ENCODE results near the gene LRRFIP1. TPM values are rescaled to one million over a fixed set of nuclear protein-coding genes. Genes with fewer than 3 reads are reported as not detected.

Gene LRRFIP1
- total and polyA plus RNA-seq, 10 of the 15 experiments (the other 5 are each of a cell fraction or from before 2014, with no cell fraction given) = 36.2 to 120 (median 74.3) TPM

GRCh38 chr2:237696461-237696860 lies 69.1 kb downstream of the LRRFIP1 start (continued):
- TF ChIP-seq CEBPZ (IDR thresholded peaks at IDR 0.05; ENCODE audit: low read depth, low read length) = no peak
- peak; percentile 73; the same call in 1 of the 2 replicates for TF ChIP-seq TCF3 (IDR thresholded peaks at IDR 0.05; ENCODE audit: borderline replicate concordance, insufficient read depth, low read depth, low read length)
- no peak for TF ChIP-seq RFX5 (IDR thresholded peaks at IDR 0.05; ENCODE audit: low read depth, low read length)
- TF ChIP-seq MAX (IDR thresholded peaks at IDR 0.05; ENCODE audit: low read depth, low read length) = no peak
- TF ChIP-seq TARDBP (IDR thresholded peaks at IDR 0.05; ENCODE audit: borderline replicate concordance) = peak; percentile 47; the same call in 1 of the 2 replicates
- TF ChIP-seq HDAC2 (IDR thresholded peaks at IDR 0.05) = no peak
- 0 out of 2 replicates have a peak, but pooled peaks have one; percentile 26 for TF ChIP-seq MTA2 (IDR thresholded peaks at IDR 0.05; ENCODE audit: low read depth)
- TF ChIP-seq ZNF207 (IDR thresholded peaks at IDR 0.05; ENCODE audit: borderline replicate concordance) = no peak
- TF ChIP-seq PKNOX1 (IDR thresholded peaks at IDR 0.05) = no peak
- TF ChIP-seq, protein P1, sequence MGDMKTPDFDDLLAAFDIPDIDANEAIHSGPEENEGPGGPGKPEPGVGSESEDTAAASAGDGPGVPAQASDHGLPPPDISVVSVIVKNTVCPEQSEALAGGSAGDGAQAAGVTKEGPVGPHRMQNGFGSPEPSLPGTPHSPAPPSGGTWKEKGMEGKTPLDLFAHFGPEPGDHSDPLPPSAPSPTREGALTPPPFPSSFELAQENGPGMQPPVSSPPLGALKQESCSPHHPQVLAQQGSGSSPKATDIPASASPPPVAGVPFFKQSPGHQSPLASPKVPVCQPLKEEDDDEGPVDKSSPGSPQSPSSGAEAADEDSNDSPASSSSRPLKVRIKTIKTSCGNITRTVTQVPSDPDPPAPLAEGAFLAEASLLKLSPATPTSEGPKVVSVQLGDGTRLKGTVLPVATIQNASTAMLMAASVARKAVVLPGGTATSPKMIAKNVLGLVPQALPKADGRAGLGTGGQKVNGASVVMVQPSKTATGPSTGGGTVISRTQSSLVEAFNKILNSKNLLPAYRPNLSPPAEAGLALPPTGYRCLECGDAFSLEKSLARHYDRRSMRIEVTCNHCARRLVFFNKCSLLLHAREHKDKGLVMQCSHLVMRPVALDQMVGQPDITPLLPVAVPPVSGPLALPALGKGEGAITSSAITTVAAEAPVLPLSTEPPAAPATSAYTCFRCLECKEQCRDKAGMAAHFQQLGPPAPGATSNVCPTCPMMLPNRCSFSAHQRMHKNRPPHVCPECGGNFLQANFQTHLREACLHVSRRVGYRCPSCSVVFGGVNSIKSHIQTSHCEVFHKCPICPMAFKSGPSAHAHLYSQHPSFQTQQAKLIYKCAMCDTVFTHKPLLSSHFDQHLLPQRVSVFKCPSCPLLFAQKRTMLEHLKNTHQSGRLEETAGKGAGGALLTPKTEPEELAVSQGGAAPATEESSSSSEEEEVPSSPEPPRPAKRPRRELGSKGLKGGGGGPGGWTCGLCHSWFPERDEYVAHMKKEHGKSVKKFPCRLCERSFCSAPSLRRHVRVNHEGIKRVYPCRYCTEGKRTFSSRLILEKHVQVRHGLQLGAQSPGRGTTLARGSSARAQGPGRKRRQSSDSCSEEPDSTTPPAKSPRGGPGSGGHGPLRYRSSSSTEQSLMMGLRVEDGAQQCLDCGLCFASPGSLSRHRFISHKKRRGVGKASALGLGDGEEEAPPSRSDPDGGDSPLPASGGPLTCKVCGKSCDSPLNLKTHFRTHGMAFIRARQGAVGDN (IDR thresholded peaks at IDR 0.05) = peak; percentile 41; the same call in 1 of the 2 replicates
- no peak for TF ChIP-seq SMARCA5 (IDR thresholded peaks at IDR 0.05)

All from GM12878 (cell line).